NCI-H345 (cell line): ENCODE measurements around the gene GDF3.
A peak's percentile ranks its signal among the peaks of the same experiment; 100 is the strongest.
"Not testable (repeated sequence)": the region's sequence is repeated elsewhere in the genome, so short reads cannot be mapped to it uniquely, and the experiment has no call there.

Source experiments
- DNase-seq: peaks from one replicate; lab custom pipeline; 2025; lab: John Stamatoyannopoulos, UW

Gene GDF3

DNA sequence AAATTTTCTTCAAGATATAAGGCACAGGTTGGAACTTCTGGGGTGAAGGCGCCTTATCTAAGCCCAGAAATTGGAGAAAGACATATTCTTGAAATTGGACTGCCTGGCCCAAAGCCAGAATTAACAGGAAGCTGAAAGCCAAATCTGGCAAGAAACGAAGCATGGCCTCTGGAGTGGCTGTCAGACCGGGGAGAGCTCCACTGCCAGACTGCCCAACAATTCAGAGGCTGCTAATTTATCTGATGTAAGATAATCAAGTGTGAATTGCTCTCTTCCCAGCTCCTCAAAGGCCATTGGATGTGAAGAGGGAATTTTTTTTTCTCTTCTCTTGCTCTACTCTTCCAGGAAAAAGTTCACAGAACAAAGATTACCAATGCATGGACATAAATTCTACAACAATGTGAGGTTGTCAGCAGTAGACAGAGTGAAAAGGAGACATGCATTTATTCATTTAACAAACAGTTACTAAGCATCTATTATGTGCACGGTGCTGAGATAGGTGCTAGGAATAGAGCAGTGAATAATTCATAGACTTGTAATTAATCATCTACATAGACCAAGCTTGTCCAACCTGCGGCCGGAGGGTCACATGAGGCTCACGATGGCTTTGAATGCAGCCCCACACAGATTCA lies at the start of gene GDF3:
TSS of gene GDF3 (minus strand) at position 210 of the 632 bp plus-strand sequence. CDS start at position 163, 47 bp downstream.
- DNase-seq = no peak

DNA sequence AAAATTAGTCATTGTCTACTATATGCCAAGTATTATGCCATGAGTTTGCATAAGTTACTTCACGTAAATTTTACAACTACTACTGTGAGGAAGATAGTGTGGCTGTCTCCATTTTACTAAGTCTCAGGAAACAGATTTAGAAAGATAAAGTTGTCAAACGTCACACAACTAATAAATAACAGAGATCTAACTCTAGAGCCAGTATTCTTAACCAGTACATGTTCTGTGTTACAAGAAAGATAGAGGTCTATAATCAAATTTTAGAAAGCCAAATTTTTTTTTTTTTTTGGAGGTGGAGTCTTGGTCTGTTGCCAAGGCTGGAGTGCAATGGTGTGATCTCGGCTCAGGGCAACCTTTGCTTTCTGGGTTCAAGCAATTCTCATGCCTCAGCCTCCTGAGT lies 37.4 kb upstream of the GDF3 start:
- no peak for DNase-seq

DNA sequence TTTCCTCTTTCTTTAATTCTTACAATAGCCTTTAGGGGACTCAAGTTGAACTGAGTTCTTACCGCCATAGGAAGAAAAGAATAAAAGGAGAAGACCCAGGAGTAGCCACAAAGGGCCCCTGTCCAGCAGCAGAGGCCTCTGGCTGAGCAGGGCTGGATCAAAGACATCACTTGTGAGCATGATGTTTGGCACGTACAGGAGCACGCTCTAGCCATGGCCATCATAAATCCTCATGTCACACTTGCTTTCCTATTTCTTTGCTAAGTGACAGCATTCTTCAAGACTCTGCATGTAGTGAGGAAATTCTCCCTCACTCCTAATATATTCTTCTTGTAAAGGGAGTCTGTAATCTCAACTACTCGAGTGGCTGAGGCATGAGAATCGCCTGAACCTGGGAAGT lies 35.9 kb upstream of the GDF3 start:
- DNase-seq = no peak

DNA sequence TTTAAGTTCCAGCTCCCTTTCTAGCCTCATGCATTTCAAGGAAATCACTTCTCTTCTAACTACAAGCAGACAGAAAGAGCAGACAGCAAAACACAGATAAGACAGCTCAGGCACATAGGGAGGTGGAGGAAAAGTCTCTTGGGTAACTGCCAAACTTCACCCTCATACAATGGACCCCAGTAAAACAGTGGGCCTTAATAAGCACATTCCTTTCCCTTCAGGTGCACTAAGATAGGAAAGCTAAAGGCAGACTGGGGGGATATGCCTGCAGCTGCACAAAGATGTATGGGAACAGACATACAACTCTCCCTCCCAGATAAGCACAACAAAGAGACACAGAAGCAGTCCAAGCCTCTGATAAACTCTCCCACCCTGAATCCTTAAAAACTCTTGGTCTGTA lies 35.4 kb upstream of the GDF3 start:
- DNase-seq = not testable (repeated sequence)

DNA sequence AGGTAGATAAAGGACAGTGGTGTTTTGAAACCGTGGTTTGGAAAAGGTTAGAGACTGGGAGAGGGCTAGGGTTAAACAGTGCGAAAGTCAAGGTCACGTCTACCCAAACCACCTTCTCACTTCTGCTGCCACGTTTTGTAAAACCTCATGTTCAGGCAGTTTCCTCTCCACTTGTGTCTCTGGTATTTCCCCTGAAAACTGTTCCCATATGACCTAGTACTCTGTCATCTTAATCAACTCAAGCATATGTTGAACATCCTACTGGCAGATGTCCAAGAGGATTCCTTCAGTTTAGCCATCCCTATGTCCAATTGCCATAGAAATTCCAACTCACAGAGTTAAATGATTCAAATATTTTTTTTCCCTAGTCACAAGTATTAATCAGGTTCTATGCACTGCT lies 34.2 kb upstream of the GDF3 start:
- DNase-seq = no peak

DNA sequence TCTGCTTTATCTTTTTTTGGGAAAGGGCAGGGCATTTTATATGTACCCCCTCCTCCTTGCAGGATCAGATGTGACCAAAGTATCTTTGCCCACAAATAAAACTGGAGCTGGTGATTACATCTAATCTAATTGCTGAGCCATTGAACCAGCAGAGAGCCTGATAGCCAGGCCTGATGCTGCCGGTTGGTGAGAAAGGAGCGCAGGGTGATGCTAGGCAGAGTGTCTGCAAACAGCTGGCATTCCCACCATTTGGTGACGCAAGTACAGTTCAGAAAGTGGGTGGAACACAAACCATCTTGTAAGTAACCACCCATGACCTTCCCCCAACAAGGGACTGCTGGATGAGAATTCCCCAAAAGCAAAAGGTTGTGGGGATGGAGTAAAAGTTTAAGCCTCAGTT lies 28.4 kb upstream of the GDF3 start:
- DNase-seq = no peak

DNA sequence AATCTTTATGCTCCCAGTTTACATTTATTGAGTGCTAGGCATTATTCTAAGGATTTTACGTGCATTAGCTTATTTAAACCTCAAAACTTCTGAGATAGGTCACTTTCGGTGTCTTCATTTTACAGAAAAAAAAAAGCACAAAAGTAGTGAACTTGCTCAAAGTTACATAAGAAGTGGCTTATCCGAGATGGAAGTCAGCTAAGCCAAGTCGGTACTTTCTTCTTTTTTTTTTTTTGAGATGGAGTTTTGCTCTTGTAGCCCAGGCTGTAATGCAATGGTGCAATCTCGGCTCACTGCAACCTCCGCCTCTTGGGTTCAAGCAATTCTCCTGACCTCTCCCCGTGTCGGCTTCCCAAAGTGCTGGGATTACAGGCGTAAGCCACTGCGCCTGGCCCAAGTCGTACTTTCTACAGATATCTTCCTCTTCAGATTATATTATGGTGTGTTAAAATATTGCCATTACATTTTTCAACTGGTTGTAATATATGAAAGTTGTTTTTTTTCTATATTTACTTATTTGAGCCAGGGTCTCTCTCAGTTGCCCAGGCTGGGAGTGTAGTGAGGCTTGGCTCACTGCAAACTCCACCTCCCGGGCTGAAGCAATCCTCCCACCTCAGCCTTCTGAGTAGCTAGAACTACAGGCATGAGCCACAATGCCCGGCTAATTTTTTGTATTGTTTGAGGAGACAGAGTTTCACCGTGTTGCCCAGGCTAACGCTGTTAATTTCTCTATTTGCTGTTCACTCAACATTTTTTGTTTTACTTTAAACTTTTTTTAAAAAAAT lies 24.6 kb upstream of the GDF3 start:
- no peak for DNase-seq

DNA sequence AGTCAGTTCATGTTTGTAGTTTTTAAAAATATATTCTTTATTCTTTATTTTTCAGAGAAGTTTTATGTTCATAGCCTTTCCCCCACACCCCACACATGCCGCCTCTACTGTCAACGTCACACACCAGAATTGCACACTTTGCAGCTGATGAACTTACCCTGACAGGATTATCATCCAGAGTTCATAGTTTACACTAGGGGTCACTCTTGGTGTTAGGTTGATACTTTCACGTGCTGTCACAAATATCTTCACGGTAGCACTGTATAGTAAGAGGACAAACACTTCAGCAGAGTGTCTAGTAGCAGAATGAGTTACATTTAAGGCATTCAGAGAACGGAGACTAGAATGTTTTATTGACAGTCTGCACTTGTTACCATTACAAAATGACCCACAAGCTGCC lies 20.8 kb upstream of the GDF3 start:
- DNase-seq = no peak

DNA sequence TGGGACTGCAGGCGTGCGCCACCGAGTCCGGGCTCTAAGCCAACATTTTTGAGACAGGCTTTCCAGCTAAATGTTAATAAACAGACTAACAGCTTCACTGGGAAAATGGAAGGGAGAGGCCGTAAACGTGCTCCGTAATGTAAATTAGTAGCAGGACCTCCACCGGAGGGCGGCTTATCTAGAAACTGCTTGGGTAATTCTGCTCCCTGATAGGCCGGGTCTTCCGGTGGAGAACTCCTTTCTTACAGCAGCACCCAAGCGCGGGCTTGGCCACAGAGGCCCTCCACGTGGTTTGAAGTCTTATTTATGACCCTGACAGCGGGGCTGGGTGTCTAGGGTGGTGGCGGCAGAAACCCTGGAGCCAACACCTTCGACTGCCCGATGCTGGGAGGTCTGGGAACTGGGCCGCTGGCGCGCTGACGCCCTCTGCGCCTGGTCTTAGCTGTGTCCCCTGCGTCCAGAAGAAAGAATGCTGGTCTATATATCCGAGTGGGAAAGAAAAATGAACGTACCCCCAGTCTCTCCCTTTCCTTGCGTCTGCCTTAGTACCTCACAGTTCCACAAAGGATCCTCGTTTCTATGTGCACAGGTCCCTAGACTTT lies 17.4 kb upstream of the GDF3 start:
- no peak for DNase-seq

DNA sequence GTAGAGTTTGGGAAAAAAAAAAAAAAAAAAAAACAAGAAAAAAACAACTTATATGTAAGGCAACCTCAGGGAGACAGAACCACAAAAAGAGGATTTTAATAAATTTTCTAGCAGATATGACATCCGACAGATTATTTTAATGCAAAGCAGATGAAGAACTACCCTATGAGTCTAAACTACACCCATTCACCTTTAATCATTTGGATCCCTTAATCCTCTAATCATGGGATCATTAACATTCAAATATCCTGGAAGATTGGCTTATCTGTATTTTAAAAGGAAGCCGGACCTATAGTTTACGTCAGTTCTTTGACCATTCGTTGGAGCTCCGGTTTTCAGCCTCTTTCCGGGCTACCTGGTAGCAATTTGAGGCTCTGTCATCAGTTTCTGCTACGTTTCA lies 15.6 kb upstream of the GDF3 start, which contains the start of gene DPPA3:
TSS of gene DPPA3 (plus strand) at position 301 of the 400 bp plus-strand sequence. CDS start 138 bp downstream, outside the sequence.
- DNase-seq = no peak

DNA sequence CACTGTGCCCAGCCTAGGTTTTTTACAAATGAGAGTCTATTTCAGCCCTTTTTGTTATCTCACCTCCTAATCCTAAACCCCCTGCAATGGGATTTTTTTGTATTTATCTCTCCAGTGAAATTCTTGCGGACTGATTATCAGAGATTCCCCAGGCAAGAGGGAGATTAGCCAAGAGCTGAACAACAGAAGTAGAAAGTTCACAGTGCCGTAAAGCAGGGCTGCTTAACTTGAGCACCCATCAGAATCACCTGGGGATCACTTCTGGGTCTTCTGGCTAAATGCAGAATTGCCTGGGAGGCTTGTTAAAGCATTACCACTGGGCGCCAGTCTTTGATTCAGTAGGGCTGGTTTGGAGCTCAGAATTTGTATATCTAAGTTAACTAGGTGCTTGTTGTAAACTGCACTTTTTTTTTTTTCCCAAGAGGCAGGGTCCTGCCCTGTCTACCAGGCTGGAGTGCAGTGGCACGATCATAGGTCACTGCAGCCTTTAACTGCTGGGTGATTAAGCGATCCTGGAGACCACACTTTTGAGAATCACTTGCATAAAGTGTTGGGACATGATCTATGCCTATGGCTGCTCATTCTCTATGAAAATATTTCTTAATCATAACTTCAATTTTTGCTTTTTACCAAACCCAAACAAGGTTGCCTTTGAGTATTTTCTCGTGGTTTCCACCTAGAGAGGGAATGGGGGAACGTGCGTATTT lies 14.5 kb upstream of the GDF3 start:
- no peak for DNase-seq

DNA sequence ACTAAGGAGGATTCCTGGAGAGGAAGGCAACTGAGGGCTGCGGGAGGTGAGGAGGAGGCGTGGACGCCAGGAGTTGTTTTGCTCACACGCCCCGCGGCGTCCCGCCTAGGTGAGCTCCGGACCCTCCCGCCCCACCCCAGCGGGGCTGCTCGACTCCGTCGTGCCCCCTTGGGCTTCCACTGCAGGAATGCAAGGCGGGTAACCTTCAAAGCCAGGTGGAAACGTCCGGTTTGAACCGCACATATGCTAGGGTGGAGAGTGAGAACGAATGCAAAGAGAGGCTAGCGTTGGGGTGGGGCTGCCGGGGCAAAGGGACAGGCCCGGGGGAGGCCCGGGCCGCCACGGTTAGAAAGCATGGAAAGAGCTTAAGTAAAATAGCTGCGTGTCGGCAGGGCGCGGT lies 10.3 kb upstream of the GDF3 start:
- no peak for DNase-seq

DNA sequence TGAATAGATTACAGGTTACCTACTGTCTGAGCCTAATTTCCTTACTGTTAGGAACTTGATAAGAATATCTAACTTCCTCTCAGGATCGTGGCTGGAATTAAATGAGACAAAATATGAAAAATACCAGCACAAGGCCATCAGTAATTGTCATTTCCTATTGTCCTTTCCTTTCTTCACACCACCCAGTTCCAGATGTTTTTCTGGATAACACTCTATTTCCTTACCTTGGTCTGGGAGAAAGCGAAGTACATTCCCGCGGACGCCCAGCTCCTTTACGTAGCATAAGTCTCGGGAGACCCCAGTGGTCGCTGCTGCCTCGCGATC lies 376 bp downstream of the GDF3 start:
- no peak for DNase-seq

DNA sequence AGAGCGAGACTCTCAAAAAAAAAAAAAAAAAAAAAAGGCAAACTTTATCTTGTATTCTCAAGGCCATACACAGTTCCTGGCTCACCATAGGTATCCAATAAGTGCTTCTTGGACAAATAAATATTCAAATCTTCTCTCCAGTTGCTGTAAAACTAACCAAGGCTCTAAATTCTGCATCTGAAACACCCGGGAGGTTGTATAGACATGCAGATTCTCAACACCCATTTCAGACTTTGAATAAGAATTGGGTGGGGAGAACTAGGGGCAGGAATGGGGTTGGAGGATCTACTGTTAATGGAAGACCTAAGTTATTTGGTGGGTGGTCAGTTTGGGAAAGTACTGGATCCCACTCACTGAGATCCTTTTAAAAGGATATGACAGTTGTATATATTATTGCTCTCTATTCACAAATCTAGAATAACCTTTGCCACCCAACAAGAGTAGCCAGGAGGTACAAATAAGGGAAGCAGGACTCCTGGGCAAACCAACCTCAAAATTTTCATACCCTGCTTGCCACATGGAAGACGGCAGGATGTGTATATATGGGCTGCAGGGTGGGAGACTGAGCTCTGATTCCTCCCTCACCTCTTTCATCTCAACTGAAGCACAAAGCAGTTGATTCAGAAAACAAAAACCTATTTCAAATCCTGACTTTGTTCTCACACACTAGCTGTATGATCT lies 879 bp downstream of the GDF3 start:
- no peak for DNase-seq

DNA sequence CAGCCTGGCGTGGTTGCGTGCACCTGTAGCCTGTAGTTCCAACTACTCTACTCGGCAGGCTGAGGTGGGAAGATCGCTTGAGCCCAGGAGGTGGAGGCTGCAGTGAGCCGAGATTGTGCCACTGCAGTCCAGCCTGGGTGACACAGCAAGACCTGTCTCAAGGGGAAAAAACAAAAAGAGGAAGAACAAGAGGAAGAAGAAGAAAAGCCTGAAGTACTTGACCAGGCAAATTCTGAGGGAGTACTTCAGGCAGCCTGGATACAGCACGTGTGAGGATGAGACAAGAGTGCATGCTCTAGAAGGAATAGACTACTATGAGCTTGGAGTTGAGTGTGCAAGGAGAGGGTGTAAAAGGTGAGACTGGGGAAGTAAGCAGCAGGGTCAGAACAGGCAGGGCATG lies 1.8 kb downstream of the GDF3 start:
- DNase-seq = no peak

DNA sequence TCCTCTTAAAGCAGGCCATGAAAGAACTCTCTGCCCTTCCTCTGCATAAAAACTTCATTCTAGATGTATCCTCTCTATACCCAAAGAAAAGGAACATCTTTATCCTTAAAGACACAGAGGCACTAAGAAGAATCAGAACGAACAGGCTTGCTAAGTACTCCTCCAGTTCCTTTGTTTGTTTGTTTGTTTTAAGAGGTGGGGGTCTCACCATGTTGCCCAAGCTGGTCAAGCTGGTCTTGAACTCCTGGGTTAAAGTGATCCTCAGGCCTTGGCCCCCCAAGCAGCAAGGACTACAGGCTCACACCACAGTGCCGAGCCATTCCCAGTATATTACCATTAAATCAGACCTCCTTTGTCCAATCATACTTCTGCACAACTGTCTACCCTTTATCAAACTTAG lies 14.0 kb downstream of the GDF3 start:
- no peak for DNase-seq

DNA sequence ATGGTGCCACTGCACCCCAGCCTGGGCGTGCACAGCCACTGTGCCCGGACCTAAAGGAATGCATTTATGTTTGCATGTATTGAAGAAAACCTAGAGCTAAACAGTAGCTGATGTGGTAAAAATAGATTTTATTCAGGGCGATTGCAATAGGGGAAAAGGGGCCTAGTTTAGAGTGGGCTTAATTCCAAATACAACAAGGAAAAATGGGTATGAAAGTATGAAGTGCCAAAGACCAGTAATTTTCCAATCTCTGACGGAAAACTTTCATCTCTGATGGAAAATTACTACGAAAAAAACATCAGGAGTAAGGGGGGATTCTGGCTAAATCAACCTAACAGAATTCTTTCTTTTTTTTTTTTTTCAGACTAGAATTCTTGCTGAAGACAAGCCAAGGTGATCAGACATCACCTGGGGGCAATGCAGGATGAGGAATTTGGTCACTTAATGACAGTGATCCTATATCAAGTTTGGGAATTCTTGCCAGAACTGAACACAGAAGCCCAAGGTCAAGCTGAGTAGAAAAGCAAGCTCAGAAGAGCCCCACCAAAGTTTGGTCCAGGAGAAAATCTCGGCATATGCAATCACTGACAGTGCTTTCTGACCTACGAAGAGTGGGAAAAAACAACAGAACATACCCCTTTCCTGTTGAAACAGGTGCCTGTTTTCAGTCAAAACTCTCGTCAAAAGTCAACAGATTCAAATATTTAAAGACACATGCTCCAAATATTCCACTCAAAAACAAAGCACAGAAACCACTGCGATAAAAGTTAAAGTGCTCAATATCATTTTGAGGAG lies 16.1 kb downstream of the GDF3 start:
- DNase-seq = no peak

DNA sequence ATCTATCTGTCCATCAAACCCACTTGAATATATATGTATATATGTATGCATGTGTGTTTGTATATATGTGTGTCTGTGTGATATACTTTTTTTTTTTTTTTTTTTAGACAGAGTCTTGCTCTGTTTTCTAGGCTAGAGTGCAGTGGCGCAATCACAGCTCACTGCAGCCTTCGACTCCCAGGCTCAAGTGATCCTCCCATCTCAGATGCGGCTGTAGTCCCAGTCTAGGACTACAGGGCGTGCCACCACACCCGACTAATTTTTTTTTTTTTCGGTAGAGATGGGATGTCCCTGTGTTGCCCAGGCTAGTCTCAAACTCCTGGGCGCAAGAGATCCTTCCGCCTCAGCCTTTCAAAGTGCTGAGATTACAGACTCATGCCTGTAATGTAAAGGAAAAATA lies 16.8 kb downstream of the GDF3 start:
- DNase-seq = no peak

DNA sequence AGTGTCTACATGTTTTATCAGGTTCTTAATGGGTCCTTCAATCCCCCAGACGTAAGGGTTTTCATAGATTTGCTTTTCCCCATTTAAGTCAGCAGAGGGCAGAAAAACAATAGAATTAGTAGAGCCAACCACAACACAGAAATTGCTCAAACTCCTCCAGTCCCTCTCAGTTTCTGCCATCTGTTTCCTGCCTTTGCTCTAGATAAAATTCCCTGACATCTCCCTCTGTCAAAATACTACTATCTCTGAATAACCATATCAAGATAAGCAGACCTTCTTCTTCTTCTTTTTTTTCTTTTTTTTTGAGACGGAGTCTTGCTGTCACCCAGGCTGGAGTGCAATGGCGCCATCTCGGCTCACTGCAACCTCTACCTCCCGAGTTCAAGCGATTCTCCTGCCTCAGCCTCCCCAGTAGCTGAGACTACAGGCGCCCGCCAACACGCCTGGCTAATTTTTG lies 18.1 kb downstream of the GDF3 start:
- DNase-seq = peak; percentile 0

DNA sequence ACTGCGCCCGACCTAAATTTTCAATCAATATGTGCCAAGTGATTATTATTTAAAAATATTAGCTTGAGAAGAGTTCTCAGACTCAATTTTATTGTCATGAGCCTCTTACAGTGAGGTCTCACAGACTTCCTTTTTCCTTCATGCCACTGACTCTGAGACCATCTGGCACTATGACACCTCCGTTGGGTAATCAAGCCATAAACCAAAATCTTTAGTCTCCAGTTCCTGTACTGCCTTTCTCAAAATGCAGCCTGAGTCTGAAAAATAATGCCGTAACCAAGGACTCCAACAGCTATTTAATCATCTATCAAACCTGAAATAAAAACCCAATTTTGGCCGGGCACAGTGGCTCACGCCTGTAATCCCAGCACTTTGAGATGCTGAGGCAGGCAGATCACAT lies 20.1 kb downstream of the GDF3 start:
- DNase-seq = not testable (repeated sequence)

DNA sequence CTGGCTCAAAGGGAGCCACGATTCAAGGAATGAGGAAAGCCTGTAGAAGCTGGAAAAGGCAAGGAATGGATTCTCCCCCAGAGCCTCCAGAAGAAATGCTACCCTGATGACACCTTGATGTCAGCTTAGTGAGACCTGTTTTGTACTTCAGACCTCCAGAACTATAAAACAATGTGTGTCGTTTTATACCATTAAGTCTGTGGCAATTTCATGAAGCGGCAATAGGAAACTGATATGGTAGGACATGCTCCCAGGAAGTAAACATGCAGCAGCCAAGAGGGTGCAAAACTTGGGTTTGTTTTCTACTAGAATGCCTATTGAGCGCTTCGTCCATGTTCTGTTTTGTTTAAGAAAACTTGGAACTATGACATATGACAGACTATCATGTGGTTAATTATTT lies 27.4 kb downstream of the GDF3 start:
- DNase-seq = no peak
